Astrocyte (in vitro differentiated cells and primary cell): ENCODE measurements around the gene IL4R.

Experiments
- EZH2 ChIP-seq: IDR thresholded peaks from 2 replicates; pipeline ENCODE4 v1.6.1; 2012; ENCODE audit warnings: mild to moderate bottlenecking, low read length, inconsistent platforms; ENCODE audit not compliant: insufficient read depth
- TF ChIP-seq, protein P1 (sequence below): IDR thresholded peaks from 2 replicates; pipeline ENCODE4 v1.5.1; 2011; ENCODE audit warnings: low read depth, mild to moderate bottlenecking, inconsistent platforms, low read length, moderate library complexity; ENCODE audit not compliant: insufficient read depth

DNA sequence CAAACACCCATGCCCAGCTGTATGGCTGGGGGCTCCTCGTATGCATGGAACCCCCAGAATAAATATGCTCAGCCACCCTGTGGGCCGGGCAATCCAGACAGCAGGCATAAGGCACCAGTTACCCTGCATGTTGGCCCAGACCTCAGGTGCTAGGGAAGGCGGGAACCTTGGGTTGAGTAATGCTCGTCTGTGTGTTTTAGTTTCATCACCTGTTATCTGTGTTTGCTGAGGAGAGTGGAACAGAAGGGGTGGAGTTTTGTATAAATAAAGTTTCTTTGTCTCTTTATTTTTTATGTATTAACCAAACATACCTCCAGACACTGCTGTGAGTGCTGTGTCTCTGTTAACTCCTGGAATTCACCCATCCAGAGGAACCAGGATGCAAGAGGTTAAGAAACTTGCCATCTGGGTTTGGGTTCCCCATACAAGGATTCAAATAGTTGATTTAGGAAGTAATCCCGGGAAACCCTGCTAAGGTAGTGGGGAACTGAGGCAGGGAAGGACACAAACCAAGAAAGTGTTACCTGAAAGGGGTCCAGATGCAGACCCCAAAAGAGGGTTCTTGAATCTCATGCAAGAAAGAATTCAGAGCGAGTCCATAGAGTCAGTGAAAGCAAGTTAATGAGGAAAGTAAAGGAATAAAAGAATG, 50.8 kb downstream of the IL4R start:
- no peak for TF ChIP-seq EZH2
- TF ChIP-seq, protein P1, sequence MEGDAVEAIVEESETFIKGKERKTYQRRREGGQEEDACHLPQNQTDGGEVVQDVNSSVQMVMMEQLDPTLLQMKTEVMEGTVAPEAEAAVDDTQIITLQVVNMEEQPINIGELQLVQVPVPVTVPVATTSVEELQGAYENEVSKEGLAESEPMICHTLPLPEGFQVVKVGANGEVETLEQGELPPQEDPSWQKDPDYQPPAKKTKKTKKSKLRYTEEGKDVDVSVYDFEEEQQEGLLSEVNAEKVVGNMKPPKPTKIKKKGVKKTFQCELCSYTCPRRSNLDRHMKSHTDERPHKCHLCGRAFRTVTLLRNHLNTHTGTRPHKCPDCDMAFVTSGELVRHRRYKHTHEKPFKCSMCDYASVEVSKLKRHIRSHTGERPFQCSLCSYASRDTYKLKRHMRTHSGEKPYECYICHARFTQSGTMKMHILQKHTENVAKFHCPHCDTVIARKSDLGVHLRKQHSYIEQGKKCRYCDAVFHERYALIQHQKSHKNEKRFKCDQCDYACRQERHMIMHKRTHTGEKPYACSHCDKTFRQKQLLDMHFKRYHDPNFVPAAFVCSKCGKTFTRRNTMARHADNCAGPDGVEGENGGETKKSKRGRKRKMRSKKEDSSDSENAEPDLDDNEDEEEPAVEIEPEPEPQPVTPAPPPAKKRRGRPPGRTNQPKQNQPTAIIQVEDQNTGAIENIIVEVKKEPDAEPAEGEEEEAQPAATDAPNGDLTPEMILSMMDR, result no peak
